ENCODE measurements around the gene PCYT1A. TPM values are rescaled to one million over a fixed set of nuclear protein-coding genes. Genes with fewer than 3 reads are reported as not detected.

Gene PCYT1A
- total and polyA plus RNA-seq, 3 donors from 2014 or later = 51.3 to 69.3 (median 66.0) TPM

DNA sequence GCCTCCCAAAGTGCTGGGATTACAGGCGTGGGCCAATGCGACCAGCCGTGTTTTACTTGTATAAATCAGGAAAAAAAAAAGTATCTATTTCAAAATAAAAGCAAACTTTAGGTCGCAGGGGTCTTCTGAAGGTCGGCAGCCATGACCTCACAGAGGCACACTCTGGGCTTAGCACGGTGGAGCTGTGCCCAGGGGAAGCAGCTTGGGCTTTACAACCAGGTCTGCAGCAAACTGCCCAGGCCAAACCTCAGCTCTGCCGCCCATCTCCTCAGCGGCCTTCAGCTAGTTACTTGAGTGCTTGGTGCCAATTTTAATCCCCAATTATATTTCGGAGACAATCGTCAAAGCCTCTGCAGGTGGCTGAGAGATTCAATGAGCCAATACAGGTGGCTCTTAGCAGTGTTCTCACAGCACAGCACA, 106.4 kb downstream of the PCYT1A start:
- DNase-seq = no peak
- no peaks in the 10 kb centered on the region for H3K27me3 ChIP-seq
- H3K4me3 ChIP-seq = no peak overlapping the region
- H3K36me3 ChIP-seq (ENCODE audit: low read depth, missing control alignments) = no peaks in the 10 kb centered on the region
- no peak overlapping the region for H3K27ac ChIP-seq
- 83% methylated on average over 10 of the region's 10 CpGs for WGBS, 2 donors
- H3K9me3 ChIP-seq = no peaks in the 10 kb centered on the region
- H3K4me1 ChIP-seq = peaks cover 7% of the 10 kb centered on the region
- intact Hi-C loops (cut with DNase I; ENCODE audit: low total_unique reads) = no loop called here
- no peak for TF ChIP-seq POLR2A (IDR thresholded peaks at IDR 0.05)
- TF ChIP-seq, protein P1, sequence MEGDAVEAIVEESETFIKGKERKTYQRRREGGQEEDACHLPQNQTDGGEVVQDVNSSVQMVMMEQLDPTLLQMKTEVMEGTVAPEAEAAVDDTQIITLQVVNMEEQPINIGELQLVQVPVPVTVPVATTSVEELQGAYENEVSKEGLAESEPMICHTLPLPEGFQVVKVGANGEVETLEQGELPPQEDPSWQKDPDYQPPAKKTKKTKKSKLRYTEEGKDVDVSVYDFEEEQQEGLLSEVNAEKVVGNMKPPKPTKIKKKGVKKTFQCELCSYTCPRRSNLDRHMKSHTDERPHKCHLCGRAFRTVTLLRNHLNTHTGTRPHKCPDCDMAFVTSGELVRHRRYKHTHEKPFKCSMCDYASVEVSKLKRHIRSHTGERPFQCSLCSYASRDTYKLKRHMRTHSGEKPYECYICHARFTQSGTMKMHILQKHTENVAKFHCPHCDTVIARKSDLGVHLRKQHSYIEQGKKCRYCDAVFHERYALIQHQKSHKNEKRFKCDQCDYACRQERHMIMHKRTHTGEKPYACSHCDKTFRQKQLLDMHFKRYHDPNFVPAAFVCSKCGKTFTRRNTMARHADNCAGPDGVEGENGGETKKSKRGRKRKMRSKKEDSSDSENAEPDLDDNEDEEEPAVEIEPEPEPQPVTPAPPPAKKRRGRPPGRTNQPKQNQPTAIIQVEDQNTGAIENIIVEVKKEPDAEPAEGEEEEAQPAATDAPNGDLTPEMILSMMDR (IDR thresholded peaks at IDR 0.05) = no peak

DNA sequence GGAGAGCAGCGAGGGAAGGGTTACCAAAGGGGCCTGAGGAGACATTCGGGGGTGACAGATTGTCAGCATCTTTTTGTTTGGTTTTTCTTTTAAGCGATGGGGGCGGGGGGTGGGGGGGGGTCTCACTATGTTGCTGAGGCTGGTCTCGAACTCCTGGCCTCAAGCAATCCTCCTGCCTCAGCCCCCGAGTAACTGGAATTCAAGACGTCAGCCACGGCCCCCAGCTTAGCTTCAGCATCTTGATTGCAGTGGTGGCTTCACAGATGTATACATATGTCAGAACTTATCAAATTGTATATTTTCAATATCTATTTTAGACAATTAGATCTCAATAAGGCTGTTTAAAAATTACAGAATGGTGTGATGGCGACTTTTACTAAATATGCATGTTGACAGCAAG, 107.2 kb downstream of the PCYT1A start:
- TF ChIP-seq POLR2A (IDR thresholded peaks at IDR 0.05) = no peak
- TF ChIP-seq, protein P1 (IDR thresholded peaks at IDR 0.05) = no peak

More for the DNA sequence above, 107.2 kb downstream of the PCYT1A start:
- 86 to 92% methylated on average over 7 to 9 of the region's 9 CpGs for WGBS, 2 donors
- no peak for DNase-seq
- Histone ChIP-seq H3K4me1 (peaks cover 7% of the 10 kb centered on the region), H3K27ac (no peak overlapping the region), H3K4me3 (no peak overlapping the region), H3K9me3 (no peaks in the 10 kb centered on the region), H3K27me3 (no peaks in the 10 kb centered on the region), H3K36me3 (ENCODE audit: low read depth, missing control alignments) (no peaks in the 10 kb centered on the region)
- intact Hi-C loops (cut with DNase I; ENCODE audit: low total_unique reads) = no loop called here

Small RNAs within 50 kb of the gene (small RNA-seq; reads per million reads assigned to genes)
- gene AC069257.2 (0 reads per million in 2 donors), gene RF00019 (0 reads per million in 2 donors)

Other genes with a start within 250 kb of the PCYT1A start
- 10 to 100 TPM; 72.1 to 77.0 TPM for gene TFRC, start 205.6 kb downstream of the PCYT1A start, total RNA-seq
- gene TFRC, start 205.6 kb downstream of the PCYT1A start, polyA plus RNA-seq (ENCODE audit: insufficient read depth, low read depth, low replicate concordance) = 38.6 TPM
- 10 to 100 TPM; 12.7 to 55.0 TPM for gene ZDHHC19, start 76.3 kb downstream of the PCYT1A start, total RNA-seq
- gene ZDHHC19, start 76.3 kb downstream of the PCYT1A start, polyA plus RNA-seq (ENCODE audit: insufficient read depth, low read depth, low replicate concordance) = 112 TPM
- gene SLC51A, start 71.2 kb downstream of the PCYT1A start, total RNA-seq = 10 to 100 TPM; 27.2 to 35.1 TPM
- gene SLC51A, start 71.2 kb downstream of the PCYT1A start, polyA plus RNA-seq (ENCODE audit: insufficient read depth, low read depth, low replicate concordance) = 60.6 TPM
- 10 to 100 TPM; 19.4 to 29.1 TPM for gene DYNLT2B, start 30.5 kb upstream of the PCYT1A start, total RNA-seq
- 59.7 TPM for gene DYNLT2B, start 30.5 kb upstream of the PCYT1A start, polyA plus RNA-seq (ENCODE audit: insufficient read depth, low read depth, low replicate concordance)
- 1 to 10 TPM; 4.8 to 6.8 TPM for gene TM4SF19, start 50.7 kb upstream of the PCYT1A start, total RNA-seq
- 8.4 TPM for gene TM4SF19, start 50.7 kb upstream of the PCYT1A start, polyA plus RNA-seq (ENCODE audit: insufficient read depth, low read depth, low replicate concordance)
- gene UBXN7, start 144.7 kb upstream of the PCYT1A start, total RNA-seq = 10 to 100 TPM; 40.4 to 49.1 TPM
- 40.2 TPM for gene UBXN7, start 144.7 kb upstream of the PCYT1A start, polyA plus RNA-seq (ENCODE audit: insufficient read depth, low read depth, low replicate concordance)
- 10 to 100 TPM; 37.7 to 52.8 TPM for gene RNF168, start 216.0 kb upstream of the PCYT1A start, total RNA-seq
- 45.4 TPM for gene RNF168, start 216.0 kb upstream of the PCYT1A start, polyA plus RNA-seq (ENCODE audit: insufficient read depth, low read depth, low replicate concordance)
- under 1 TPM; 0.24 to 0.25 TPM for gene SMCO1, start 227.6 kb upstream of the PCYT1A start, total RNA-seq
- 0.91 TPM for gene SMCO1, start 227.6 kb upstream of the PCYT1A start, polyA plus RNA-seq (ENCODE audit: insufficient read depth, low read depth, low replicate concordance)

All from testis (tissue), 3 donors.